Stimulated activated CD4-positive, alpha-beta T cell treated with anti-CD3 and anti-CD28 coated beads, TNF-alpha, amount 100 ng/mL, for 24 hours (primary cell): ENCODE results near the gene SIK2.

ENCODE experiments used
- DNase-seq, 3 experiments: peaks; one replicate each; pipeline ENCODE4 v3.0.0-alpha.2; 2020; ENCODE audit warnings: low read depth in 3 of 3

SIK2 gene

GRCh38 chr11:111601979-111602864 lies at the start of gene SIK2:
Gene SIK2 (plus strand): TSS chr11:111602449. CDS start chr11:111602564, 115 bp downstream.
- DNase-seq = peak; percentile 77 to 91 (median 80)

GRCh38 chr11:111554532-111554931 lies 47.7 kb upstream of the SIK2 start:
- no peak for DNase-seq

DNA sequence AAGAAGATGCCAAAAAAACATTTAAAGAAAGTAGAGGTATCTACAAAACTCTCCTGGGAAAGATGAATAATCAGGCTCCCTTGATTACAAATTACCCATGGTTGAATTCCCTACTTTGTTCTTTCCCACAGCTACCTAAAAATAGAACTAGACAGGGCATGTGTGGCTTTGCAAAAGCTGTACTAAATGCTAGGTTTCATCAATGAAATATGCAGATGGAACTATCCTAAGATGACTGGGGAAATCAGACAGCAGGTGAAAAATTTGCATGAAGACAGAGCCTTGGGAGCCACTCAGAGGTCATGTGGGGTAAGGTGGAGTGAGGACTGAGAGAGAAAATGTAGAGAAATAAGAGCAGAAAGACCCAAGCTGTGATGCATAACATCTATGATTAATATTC lies 47.0 kb upstream of the SIK2 start:
- DNase-seq = no peak

DNA sequence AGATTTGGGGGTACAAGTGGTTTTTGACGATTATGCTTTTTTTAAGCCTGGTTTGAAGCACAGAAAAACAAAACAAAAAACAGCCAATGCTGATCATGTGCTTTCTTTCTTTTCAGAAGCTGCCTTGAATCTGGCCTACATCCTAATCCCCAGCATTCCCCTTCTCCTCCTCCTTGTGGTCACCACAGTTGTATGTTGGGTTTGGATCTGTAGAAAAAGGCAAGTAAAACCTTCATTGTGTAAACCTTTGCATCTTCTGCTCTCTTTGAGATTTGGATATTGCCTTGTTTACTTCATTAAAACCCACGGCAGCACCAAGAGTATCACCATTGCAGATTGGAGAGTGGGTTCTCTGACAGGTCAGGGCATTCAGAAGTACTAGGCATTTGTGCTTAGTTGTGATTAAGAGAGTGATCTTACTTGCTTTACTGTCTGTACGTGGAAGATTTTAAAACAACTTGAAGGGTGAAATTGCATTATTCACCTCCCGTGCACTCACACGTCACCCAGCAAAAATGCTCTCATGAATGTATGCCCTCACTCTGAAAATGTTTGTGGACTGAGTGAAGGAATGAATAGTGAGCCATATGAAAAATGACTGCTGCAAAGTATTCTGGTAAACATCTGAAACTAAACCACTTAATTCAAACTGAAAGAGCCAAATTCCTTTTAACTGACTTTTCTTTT lies 44.7 kb upstream of the SIK2 start:
- no peak for DNase-seq

- DNase-seq = no peak
Measured at GRCh38 chr11:111559800-111560464, 42.3 kb upstream of the SIK2 start.

GRCh38 chr11:111560800-111561199 lies 41.4 kb upstream of the SIK2 start:
- DNase-seq = no peak

DNA sequence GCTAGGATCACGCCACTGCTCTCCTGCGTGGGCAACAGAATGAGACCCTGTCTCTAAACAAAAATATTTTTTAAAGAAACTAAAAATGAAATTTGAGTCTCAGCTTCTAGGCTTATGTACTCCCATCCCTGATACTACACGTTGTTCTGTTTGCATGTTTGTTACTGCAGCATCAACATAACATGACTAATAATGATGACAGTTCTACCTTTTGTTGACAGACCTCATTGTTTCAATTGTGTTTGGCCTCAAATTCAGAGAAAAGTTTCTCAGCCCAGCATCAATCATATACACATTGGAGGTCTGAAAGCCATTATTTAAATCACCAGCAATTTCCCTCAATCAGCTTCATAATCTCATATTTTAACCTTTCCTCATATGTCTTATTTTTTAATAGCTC lies 40.9 kb upstream of the SIK2 start:
- DNase-seq = no peak

DNA sequence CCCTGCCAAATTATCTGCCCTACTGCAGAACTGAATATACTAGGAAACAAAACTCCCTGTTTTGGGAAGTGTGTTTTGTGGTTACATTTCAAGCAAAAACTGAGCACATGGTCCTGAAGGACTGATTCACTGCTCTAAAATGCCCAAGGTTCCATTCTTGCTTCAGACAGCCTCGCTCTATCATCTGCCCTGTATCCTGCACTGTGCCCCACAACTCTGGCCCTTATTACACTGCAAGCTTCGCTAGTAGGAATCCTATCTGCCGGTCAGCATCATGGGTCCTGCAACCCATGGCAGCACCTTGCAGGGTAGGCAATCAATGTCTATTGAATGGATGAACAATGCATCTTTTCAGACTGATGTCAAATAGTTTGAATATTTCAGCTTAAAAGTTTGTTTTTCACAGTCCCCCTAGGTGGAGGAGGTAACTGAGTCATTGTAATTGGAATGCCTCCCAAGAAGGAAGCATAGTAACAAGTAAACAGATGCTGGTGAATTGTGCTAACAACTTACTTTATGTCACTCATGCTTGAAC lies 40.4 kb upstream of the SIK2 start:
- no peak for DNase-seq

DNA sequence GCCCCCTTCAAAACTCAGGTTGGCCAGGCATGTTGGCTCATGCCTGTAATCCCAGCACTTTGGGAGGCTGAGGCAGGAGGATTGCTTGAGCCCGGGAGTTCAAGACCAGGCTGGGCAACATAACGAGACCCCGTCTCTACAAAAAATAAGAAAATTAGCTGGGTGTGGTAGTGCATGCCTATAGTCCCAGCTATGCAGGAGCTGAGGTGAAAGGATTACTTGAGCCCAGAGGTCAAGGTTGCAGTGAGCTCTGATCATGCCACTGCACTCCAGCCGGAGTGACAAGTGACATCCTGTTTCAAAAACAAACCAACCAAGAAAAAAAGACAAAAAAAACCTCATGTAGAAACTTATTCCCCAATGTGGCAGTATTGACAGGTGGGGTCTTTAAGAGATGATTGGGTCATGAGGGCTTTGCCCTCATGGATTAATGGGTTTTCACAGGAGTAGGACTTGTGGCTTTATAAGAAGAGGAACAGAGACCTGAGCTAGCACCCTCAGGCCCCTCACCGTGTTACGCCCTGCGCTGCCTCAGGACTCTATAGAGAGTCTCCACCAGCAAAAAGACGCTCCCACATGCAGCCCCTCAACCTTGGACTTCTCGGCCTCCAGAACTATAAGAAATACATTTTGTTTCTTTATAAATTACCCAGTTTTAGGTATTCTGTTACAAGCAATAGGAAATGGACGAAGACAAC lies 39.4 kb upstream of the SIK2 start:
- no peak for DNase-seq

- DNase-seq = peak; percentile 26 to 62 (median 50)
Measured at GRCh38 chr11:111565114-111565720, 37.0 kb upstream of the SIK2 start.

DNA sequence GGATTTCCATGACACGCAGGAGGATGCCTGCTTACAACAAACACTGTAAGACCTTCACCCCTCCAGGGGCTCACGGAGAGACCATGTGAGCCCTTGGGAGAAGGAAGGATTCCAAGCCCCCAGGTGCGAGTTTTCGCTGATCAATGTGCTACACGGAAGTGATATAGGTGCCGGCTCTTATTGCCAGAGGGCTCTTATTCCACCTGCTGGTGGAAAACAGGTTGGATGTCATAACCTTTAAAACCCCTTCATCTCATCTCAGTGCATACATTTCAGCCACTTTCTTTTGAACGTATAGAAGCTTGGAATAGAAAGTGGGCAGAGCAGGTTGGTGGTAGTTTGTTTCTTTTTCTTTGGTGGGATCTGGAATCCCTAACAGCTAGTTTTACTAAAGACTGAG lies 35.9 kb upstream of the SIK2 start:
- DNase-seq = no peak

DNA sequence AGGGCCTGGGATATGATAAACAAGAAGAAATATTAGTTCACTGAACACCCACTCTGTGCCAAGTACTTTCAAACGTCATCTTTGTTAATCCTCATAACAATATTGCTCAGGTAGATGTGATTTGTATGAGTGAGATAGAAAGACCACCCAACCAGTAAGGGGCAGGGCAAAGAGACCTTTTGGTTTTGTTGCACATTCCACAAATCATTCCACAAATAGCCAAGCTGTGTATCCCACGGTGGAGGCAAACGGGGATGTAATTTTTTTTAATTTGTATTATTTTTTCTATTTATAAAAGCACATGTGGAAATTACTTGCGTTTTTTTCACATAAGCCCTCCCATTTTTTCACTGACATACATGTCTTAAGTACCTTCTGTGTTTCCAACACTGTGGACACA lies 32.8 kb upstream of the SIK2 start:
- DNase-seq = no peak

GRCh38 chr11:111570796-111571195 lies 31.5 kb upstream of the SIK2 start:
- no peak for DNase-seq

DNA sequence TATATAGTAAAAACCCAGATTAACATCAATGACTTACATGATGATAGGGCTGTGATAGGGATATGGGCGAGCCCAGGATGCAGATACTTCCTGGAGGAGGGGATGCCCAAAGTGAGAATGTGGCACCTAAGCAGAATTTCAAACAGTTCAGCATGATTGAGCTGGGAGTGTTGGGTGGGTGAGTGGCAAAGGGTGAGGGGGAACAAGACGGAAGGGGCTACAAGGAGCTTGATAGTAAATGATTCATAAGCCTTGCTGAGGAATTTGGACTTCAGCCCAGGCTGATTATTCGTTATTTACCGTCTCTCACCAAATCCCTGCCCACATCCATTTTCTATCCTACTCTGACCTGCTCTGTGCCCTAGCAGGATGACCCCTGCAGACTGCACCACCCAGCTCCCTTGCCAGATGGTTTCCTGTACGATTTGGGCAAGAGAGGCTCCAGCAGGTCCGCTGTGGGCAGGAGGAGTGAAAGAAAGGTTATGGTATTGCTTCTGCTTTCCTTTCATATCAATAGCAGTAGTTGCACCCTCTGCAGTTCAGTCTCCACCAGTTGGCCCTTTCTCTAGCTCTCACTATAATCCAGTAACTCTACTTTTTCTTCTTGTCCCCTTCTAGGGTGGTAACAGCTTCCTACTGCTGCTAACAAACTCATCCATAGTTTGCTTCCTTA lies 30.3 kb upstream of the SIK2 start:
- no peak for DNase-seq

DNA sequence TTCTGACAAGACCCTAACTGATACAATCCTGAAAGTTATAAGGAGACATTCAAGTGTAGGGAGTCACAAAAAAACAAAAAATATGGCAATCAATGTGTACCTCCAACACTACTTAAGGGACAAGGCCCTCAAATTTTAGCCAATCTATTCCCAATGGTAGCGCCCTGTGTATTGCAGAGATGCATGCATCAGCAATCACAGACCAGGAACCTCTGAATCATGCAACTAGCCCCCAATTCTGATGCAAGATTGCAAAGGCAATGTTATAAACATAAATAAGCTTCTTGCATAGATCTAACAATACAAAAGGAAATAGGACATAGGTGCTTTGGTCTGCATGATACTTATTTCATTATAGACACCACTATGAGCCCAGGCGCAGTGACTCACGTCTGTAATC lies 29.7 kb upstream of the SIK2 start:
- DNase-seq = no peak

- no peak for DNase-seq
Measured at GRCh38 chr11:111573821-111574249, 28.4 kb upstream of the SIK2 start.

- DNase-seq = no peak
Measured at GRCh38 chr11:111574373-111575225, 27.6 kb upstream of the SIK2 start.

- DNase-seq = no peak
Measured at GRCh38 chr11:111575740-111576139, 26.5 kb upstream of the SIK2 start.

GRCh38 chr11:111577821-111578220 lies 24.4 kb upstream of the SIK2 start:
- DNase-seq = no peak

DNA sequence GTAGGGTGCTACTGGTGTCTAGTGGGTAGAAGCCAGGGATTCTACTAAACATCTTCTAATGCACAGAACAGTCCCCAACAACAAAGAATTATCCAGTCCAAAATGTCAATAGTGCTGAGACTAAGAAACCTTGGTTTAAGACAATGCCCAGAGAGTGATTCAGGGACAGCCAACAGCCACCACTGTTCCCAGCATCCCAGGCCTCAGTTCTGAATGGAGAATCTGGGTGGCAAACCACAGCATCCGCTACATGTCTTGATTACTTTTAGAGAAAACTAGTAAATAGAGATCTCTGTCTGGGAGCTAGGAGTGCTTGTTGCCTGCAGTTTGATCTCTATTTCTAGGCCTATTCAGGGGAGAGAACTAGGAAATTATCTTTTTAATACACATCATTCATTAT lies 20.9 kb upstream of the SIK2 start:
- DNase-seq = no peak
